OCI-LY7 (cell line): ENCODE data around the gene KCNK4. TPM values are rescaled to one million over a fixed set of nuclear protein-coding genes. Genes with fewer than 3 reads are reported as not detected.
A peak's percentile ranks its signal among the peaks of the same experiment; 100 is the strongest.

Experiments
- BruUV-seq: library from RNA; stranded (reverse); fragments of 400-500 nt; replicated peaks from 2 replicates; lab custom pipeline; 2021; lab: Mats Ljungman, UMichigan
- CTCF ChIA-PET: fragments of 300-600 bp; sonication (Branson Sonifier 250); formaldehyde crosslinking; loops from one replicate; lab custom pipeline; 2022; ENCODE audit warnings: antibody characterized with exemption; ENCODE audit not compliant: unreplicated experiment; lab: Charles Lee
- POLR2A ChIA-PET: fragments of 300-600 bp; sonication (Branson Sonifier 250); formaldehyde crosslinking; loops from one replicate; lab custom pipeline; 2022; ENCODE audit warnings: antibody characterized with exemption; lab: Charles Lee
- DNase-seq: peaks from one replicate; pipeline ENCODE4 v3.0.0-alpha.2; 2015; ENCODE audit warnings: low spot score
- H2AFZ ChIP-seq: fragments of 200-600 bp; sonication (generic), shearing (Covaris generic); 2 replicates; pipeline ENCODE4 v1.6.1; 2014; ENCODE audit warnings: mild to moderate bottlenecking, antibody characterized with exemption, low read length, moderate library complexity
- H3K27ac ChIP-seq: fragments of 200-600 bp; sonication (generic); 2 replicates; pipeline ENCODE4 v1.5.1; 2014; ENCODE audit warnings: mixed run types, low read depth, mild to moderate bottlenecking, moderate library complexity, low read length, inconsistent platforms; ENCODE audit not compliant: poor library complexity, severe bottlenecking
- H3K36me3 ChIP-seq: fragments of 200-600 bp; sonication (generic); 2 replicates; pipeline ENCODE4 v1.6.1; 2014; ENCODE audit warnings: mild to moderate bottlenecking, antibody characterized with exemption, low read length, moderate library complexity, mixed read lengths; ENCODE audit not compliant: insufficient read depth
- H3K4me1 ChIP-seq: fragments of 200-600 bp; sonication (generic); 2 replicates; pipeline ENCODE4 v1.5.1; 2014; ENCODE audit warnings: mild to moderate bottlenecking, low read length; ENCODE audit not compliant: insufficient read depth, poor library complexity, severe bottlenecking
- H3K4me2 ChIP-seq: fragments of 200-600 bp; sonication (generic); 2 replicates; pipeline ENCODE4 v1.6.1; 2014; ENCODE audit warnings: mild to moderate bottlenecking, low read length
- H3K4me3 ChIP-seq: fragments of 200-600 bp; sonication (generic); 2 replicates; pipeline ENCODE4 v1.5.1; 2014; ENCODE audit warnings: mild to moderate bottlenecking, low read depth, low read length; ENCODE audit not compliant: poor library complexity, severe bottlenecking
- H3K79me2 ChIP-seq: fragments of 200-600 bp; sonication (generic); 2 replicates; pipeline ENCODE4 v1.6.1; 2016; ENCODE audit warnings: low read depth, mild to moderate bottlenecking, low read length, moderate library complexity, mixed read lengths; ENCODE audit not compliant: insufficient read depth
- H3K9me2 ChIP-seq: fragments of 200-600 bp; sonication (generic); 2 replicates; pipeline ENCODE4 v1.6.1; 2016; ENCODE audit warnings: mild to moderate bottlenecking, low read length, mixed read lengths; ENCODE audit not compliant: insufficient read depth
- H3K9me3 ChIP-seq: fragments of 200-600 bp; sonication (generic); 2 replicates; pipeline ENCODE4 v1.6.1; 2014; ENCODE audit warnings: mild to moderate bottlenecking, mixed run types, low read length, mixed read lengths
- H4K20me1 ChIP-seq: fragments of 200-600 bp; sonication (generic); 2 replicates; pipeline ENCODE4 v1.6.1; 2014; ENCODE audit warnings: mild to moderate bottlenecking, antibody characterized with exemption, low read length, moderate library complexity, mixed read lengths; ENCODE audit not compliant: insufficient read depth
- CTCF ChIP-seq: fragments of 200-600 bp; sonication (generic); conservative IDR thresholded peaks from 2 replicates; pipeline ENCODE4 v1.5.1; 2014; ENCODE audit warnings: mild to moderate bottlenecking, antibody characterized with exemption, low read length, moderate library complexity, mixed read lengths
- EZH2phosphoT487 ChIP-seq: fragments of 200-600 bp; sonication (generic); IDR thresholded peaks from 2 replicates; pipeline ENCODE4 v1.6.1; 2018; ENCODE audit warnings: low read depth, borderline replicate concordance, mild to moderate bottlenecking, mixed run types, antibody characterized with exemption, low read length, moderate library complexity, mixed read lengths
- intact Hi-C: fragments of 100-400 bp; cut with micrococcal nuclease; formaldehyde crosslinking; loops from one replicate; pipeline ENCODE4 v1.10.0; 2022; ENCODE audit not compliant: unreplicated experiment
- total RNA-seq, 2 experiments: library from RNA; depleted of rRNA in 1 of 2; stranded (reverse); fragments of >200 nt in 1 of 2; shearing (Covaris generic) in 1 of 2; gene quantifications; 2 replicates each; pipeline ENCODE4 v1.2.3, GENCODE V29; 2014 to 2022

Gene KCNK4
- total RNA-seq, 2 experiments from 2014 or later = 0.80 to 0.95 TPM

- Histone ChIP-seq H3K4me2 (no peak overlapping the region; the same call in 1 of the 2 replicates), H3K9me3 (no peaks in the 10 kb centered on the region), H3K27ac (no peak overlapping the region), H3K36me3 (no peaks in the 10 kb centered on the region), H3K79me2 (peaks cover 7% of the 10 kb centered on the region; the same call in 1 of the 2 replicates), H3K9me2 (no peaks in the 10 kb centered on the region), H3K4me1 (peaks cover 23% of the 10 kb centered on the region), H3K4me3 (no peak overlapping the region), H4K20me1 (no peaks in the 10 kb centered on the region), H2AFZ (no peak overlapping the region)
- POLR2A ChIA-PET = interaction anchor here (1.1 kb wide), 2 partner anchors 13 to 62 kb away, joined by 3 to 6 read pairs; no protein-coding TSS in a partner anchor
- intact Hi-C loops = no loop called here
- CTCF ChIA-PET = no interaction called here
- BruUV-seq = no TSS peak
- TF ChIP-seq EZH2phosphoT487 (no peak), CTCF (no peak)
- DNase-seq = no peak
Measured at GRCh38 chr11:64267207-64267945, 23.7 kb upstream of the KCNK4 start.

- ChIA-PET POLR2A (interaction anchor here (1.1 kb wide), 2 partner anchors 14 to 63 kb away, joined by 3 to 6 read pairs; no protein-coding TSS in a partner anchor), CTCF (interaction anchor here (0.5 to 0.6 kb wide), 2 partner anchors 21 to 591 kb away, joined by 3 to 7 read pairs; no protein-coding TSS in a partner anchor)
- Histone ChIP-seq H3K4me2 (peak overlapping the region; percentile 74), H3K9me3 (no peaks in the 10 kb centered on the region), H3K4me3 (peak overlapping the region; percentile 86), H3K4me1 (peaks cover 27% of the 10 kb centered on the region), H3K9me2 (no peaks in the 10 kb centered on the region), H3K79me2 (peaks cover 11% of the 10 kb centered on the region; the same call in 1 of the 2 replicates), H2AFZ (no peak overlapping the region), H4K20me1 (no peaks in the 10 kb centered on the region), H3K36me3 (no peaks in the 10 kb centered on the region), H3K27ac (peak overlapping the region; percentile 91)
- intact Hi-C loops = no loop called here
- no peak for TF ChIP-seq CTCF
- no peak for TF ChIP-seq EZH2phosphoT487
- no TSS peak for BruUV-seq
- DNase-seq = no peak
Measured at GRCh38 chr11:64268025-64268892, 22.8 kb upstream of the KCNK4 start.
